ENCODE measurements around the gene ELOA. TPM values are rescaled to one million over a fixed set of nuclear protein-coding genes. Genes with fewer than 3 reads are reported as not detected.

ELOA gene
- total and polyA plus RNA-seq, 2 experiments from 2014 or later: 49.1 to 57.7 TPM

DNA sequence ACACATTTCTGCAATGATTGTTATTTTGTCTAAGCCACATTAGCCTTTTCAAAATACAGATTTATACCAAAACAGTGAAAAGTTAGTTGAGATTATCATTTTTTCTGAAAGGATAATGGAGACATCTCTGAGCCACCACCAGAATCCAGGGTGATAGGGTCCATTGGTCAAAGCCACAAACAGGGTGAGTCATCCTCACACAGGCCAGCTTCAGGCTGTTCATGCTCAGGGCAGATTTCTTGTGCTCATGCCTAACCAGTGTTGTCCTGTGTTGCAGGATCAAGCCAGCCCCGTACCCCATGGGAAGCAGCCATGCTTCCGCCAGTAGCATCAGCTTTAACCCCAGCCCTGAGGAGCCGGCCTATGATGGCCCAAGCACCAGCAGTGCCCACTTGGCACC is 13.4 kb downstream of the ELOA start:
- Mint-ChIP-seq H3K27me3 (ENCODE audit: insufficient read depth, low read depth, poor library complexity) (peaks cover 9% of the 10 kb centered on the region), H3K4me3 (no peak overlapping the region), H3K9me3 (no peaks in the 10 kb centered on the region), H3K4me1 (no peaks in the 10 kb centered on the region), H3K27ac (no peak overlapping the region), H3K36me3 (ENCODE audit: low read depth) (peaks cover 94% of the 10 kb centered on the region)
- peaks cover 83% of the 10 kb centered on the region for H3K36me3 ChIP-seq (ENCODE audit: insufficient read depth)
- no peak for DNase-seq (ENCODE audit: low spot score)
- H2AFZ ChIP-seq: no peak overlapping the region
- no peak for ATAC-seq
- no peak overlapping the region for H3K4me2 ChIP-seq
- no peaks in the 10 kb centered on the region for H3K27me3 ChIP-seq (ENCODE audit: insufficient read depth)
- H3K4me1 ChIP-seq (ENCODE audit: insufficient read depth): no peaks in the 10 kb centered on the region
- peaks cover 7% of the 10 kb centered on the region; the same call in 1 of the 2 replicates for H3F3A ChIP-seq (replicated peaks; ENCODE audit: low read depth)
- no peaks in the 10 kb centered on the region for H3K9me2 ChIP-seq (ENCODE audit: insufficient read depth)
- no peak for TF ChIP-seq JUNB (IDR thresholded peaks at IDR 0.05; ENCODE audit: unreplicated experiment)
- no peak overlapping the region for H3K4me3 ChIP-seq
- H4K20me1 ChIP-seq (replicated peaks; ENCODE audit: insufficient read depth): peaks cover 22% of the 10 kb centered on the region
- no peak overlapping the region for H3K27ac ChIP-seq (ENCODE audit: low read depth)
- peaks cover 11% of the 10 kb centered on the region for H3K79me2 ChIP-seq (replicated peaks; ENCODE audit: insufficient read depth)

DNA sequence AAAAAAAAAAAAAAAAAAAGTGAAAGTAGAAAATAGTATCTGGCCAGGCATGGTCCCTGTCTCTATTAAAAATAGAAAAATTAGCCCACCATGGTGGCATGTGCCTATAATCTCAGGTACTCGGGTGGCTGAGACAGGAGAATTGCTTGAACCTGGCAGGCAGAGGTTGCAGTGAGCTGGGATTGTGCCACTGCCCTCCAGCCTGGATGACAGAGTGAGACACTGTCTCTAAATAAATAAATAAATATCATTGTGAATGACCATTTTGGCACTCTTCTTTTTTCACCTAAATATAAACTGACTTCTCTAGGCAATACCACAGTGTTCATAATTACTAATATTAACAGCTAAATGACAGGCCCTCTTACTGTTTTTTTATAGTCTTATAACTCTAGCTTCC is 14.5 kb downstream of the ELOA start:
- H3K4me3 ChIP-seq: no peak overlapping the region
- Mint-ChIP-seq H3K4me3 (no peak overlapping the region), H3K27ac (no peak overlapping the region), H3K27me3 (ENCODE audit: insufficient read depth, low read depth, poor library complexity) (peaks cover 9% of the 10 kb centered on the region), H3K36me3 (ENCODE audit: low read depth) (peaks cover 86% of the 10 kb centered on the region), H3K4me1 (no peaks in the 10 kb centered on the region), H3K9me3 (no peaks in the 10 kb centered on the region)
- H2AFZ ChIP-seq: no peak overlapping the region
- H3K36me3 ChIP-seq (ENCODE audit: insufficient read depth): peaks cover 72% of the 10 kb centered on the region
- H3K4me2 ChIP-seq: no peak overlapping the region
- no peaks in the 10 kb centered on the region for H3K27me3 ChIP-seq (ENCODE audit: insufficient read depth)
- ATAC-seq (no peak), DNase-seq (ENCODE audit: low spot score) (no peak)
- no peak overlapping the region for H3K27ac ChIP-seq (ENCODE audit: low read depth)
- H3F3A ChIP-seq (replicated peaks; ENCODE audit: low read depth): peaks cover 7% of the 10 kb centered on the region; the same call in 1 of the 2 replicates
- no peaks in the 10 kb centered on the region for H3K4me1 ChIP-seq (ENCODE audit: insufficient read depth)
- H4K20me1 ChIP-seq (replicated peaks; ENCODE audit: insufficient read depth): peaks cover 25% of the 10 kb centered on the region
- H3K9me2 ChIP-seq (ENCODE audit: insufficient read depth): no peaks in the 10 kb centered on the region
- H3K79me2 ChIP-seq (replicated peaks; ENCODE audit: insufficient read depth): 0 out of 2 replicates have a peak, but pooled peaks cover 3% of the 10 kb centered on the region
- TF ChIP-seq EZH2 (IDR thresholded peaks at IDR 0.05; ENCODE audit: low read depth, unreplicated experiment): no peak
- TF ChIP-seq POLR2AphosphoS5 (IDR thresholded peaks at IDR 0.05; ENCODE audit: low read depth): no peak
- no peak for TF ChIP-seq NANOG (IDR thresholded peaks at IDR 0.05; ENCODE audit: borderline replicate concordance)
- TF ChIP-seq, protein P1, sequence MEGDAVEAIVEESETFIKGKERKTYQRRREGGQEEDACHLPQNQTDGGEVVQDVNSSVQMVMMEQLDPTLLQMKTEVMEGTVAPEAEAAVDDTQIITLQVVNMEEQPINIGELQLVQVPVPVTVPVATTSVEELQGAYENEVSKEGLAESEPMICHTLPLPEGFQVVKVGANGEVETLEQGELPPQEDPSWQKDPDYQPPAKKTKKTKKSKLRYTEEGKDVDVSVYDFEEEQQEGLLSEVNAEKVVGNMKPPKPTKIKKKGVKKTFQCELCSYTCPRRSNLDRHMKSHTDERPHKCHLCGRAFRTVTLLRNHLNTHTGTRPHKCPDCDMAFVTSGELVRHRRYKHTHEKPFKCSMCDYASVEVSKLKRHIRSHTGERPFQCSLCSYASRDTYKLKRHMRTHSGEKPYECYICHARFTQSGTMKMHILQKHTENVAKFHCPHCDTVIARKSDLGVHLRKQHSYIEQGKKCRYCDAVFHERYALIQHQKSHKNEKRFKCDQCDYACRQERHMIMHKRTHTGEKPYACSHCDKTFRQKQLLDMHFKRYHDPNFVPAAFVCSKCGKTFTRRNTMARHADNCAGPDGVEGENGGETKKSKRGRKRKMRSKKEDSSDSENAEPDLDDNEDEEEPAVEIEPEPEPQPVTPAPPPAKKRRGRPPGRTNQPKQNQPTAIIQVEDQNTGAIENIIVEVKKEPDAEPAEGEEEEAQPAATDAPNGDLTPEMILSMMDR (conservative IDR thresholded peaks at IDR 0.05; ENCODE audit: low read depth in 2 of 2): no peak
- TF ChIP-seq CREB1 (CRISPR knock-in tag; IDR thresholded peaks at IDR 0.05; ENCODE audit: low read depth): no peak
- no peak for TF ChIP-seq EZH2phosphoT487 (IDR thresholded peaks at IDR 0.05; ENCODE audit: unreplicated experiment)
- TF ChIP-seq STAT1 (IDR thresholded peaks at IDR 0.05; ENCODE audit: unreplicated experiment): no peak
- no peak for TF ChIP-seq ZNF114 (CRISPR knock-in tag; IDR thresholded peaks at IDR 0.05)
- TF ChIP-seq JUNB (IDR thresholded peaks at IDR 0.05; ENCODE audit: unreplicated experiment): no peak
- TF ChIP-seq, protein P2, sequence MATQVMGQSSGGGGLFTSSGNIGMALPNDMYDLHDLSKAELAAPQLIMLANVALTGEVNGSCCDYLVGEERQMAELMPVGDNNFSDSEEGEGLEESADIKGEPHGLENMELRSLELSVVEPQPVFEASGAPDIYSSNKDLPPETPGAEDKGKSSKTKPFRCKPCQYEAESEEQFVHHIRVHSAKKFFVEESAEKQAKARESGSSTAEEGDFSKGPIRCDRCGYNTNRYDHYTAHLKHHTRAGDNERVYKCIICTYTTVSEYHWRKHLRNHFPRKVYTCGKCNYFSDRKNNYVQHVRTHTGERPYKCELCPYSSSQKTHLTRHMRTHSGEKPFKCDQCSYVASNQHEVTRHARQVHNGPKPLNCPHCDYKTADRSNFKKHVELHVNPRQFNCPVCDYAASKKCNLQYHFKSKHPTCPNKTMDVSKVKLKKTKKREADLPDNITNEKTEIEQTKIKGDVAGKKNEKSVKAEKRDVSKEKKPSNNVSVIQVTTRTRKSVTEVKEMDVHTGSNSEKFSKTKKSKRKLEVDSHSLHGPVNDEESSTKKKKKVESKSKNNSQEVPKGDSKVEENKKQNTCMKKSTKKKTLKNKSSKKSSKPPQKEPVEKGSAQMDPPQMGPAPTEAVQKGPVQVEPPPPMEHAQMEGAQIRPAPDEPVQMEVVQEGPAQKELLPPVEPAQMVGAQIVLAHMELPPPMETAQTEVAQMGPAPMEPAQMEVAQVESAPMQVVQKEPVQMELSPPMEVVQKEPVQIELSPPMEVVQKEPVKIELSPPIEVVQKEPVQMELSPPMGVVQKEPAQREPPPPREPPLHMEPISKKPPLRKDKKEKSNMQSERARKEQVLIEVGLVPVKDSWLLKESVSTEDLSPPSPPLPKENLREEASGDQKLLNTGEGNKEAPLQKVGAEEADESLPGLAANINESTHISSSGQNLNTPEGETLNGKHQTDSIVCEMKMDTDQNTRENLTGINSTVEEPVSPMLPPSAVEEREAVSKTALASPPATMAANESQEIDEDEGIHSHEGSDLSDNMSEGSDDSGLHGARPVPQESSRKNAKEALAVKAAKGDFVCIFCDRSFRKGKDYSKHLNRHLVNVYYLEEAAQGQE (IDR thresholded peaks at IDR 0.05; ENCODE audit: unreplicated experiment): no peak
- TF ChIP-seq ZNF331 (CRISPR knock-in tag; IDR thresholded peaks at IDR 0.05; ENCODE audit: low read depth): no peak
- TF ChIP-seq, protein P3, sequence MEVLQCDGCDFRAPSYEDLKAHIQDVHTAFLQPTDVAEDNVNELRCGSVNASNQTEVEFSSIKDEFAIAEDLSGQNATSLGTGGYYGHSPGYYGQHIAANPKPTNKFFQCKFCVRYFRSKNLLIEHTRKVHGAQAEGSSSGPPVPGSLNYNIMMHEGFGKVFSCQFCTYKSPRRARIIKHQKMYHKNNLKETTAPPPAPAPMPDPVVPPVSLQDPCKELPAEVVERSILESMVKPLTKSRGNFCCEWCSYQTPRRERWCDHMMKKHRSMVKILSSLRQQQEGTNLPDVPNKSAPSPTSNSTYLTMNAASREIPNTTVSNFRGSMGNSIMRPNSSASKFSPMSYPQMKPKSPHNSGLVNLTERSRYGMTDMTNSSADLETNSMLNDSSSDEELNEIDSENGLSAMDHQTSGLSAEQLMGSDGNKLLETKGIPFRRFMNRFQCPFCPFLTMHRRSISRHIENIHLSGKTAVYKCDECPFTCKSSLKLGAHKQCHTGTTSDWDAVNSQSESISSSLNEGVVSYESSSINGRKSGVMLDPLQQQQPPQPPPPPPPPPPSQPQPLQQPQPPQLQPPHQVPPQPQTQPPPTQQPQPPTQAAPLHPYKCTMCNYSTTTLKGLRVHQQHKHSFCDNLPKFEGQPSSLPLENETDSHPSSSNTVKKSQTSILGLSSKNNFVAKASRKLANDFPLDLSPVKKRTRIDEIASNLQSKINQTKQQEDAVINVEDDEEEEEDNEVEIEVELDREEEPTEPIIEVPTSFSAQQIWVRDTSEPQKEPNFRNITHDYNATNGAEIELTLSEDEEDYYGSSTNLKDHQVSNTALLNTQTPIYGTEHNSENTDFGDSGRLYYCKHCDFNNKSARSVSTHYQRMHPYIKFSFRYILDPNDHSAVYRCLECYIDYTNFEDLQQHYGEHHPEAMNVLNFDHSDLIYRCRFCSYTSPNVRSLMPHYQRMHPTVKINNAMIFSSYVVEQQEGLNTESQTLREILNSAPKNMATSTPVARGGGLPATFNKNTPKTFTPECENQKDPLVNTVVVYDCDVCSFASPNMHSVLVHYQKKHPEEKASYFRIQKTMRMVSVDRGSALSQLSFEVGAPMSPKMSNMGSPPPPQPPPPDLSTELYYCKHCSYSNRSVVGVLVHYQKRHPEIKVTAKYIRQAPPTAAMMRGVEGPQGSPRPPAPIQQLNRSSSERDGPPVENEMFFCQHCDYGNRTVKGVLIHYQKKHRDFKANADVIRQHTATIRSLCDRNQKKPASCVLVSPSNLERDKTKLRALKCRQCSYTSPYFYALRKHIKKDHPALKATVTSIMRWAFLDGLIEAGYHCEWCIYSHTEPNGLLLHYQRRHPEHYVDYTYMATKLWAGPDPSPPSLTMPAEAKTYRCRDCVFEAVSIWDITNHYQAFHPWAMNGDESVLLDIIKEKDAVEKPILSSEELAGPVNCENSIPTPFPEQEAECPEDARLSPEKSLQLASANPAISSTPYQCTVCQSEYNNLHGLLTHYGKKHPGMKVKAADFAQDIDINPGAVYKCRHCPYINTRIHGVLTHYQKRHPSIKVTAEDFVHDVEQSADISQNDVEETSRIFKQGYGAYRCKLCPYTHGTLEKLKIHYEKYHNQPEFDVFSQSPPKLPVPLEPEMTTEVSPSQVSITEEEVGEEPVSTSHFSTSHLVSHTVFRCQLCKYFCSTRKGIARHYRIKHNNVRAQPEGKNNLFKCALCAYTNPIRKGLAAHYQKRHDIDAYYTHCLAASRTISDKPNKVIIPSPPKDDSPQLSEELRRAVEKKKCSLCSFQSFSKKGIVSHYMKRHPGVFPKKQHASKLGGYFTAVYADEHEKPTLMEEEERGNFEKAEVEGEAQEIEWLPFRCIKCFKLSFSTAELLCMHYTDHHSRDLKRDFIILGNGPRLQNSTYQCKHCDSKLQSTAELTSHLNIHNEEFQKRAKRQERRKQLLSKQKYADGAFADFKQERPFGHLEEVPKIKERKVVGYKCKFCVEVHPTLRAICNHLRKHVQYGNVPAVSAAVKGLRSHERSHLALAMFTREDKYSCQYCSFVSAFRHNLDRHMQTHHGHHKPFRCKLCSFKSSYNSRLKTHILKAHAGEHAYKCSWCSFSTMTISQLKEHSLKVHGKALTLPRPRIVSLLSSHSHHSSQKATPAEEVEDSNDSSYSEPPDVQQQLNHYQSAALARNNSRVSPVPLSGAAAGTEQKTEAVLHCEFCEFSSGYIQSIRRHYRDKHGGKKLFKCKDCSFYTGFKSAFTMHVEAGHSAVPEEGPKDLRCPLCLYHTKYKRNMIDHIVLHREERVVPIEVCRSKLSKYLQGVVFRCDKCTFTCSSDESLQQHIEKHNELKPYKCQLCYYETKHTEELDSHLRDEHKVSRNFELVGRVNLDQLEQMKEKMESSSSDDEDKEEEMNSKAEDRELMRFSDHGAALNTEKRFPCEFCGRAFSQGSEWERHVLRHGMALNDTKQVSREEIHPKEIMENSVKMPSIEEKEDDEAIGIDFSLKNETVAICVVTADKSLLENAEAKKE (CRISPR knock-in tag; IDR thresholded peaks at IDR 0.05): no peak
